ENCODE results near the gene SDK2. TPM values are rescaled to one million over a fixed set of nuclear protein-coding genes. Genes with fewer than 3 reads are reported as not detected.

SDK2 gene
- polyA plus RNA-seq, 1 of the 3 experiments (the other 2 are of a cell fraction), result 0.02 TPM

DNA sequence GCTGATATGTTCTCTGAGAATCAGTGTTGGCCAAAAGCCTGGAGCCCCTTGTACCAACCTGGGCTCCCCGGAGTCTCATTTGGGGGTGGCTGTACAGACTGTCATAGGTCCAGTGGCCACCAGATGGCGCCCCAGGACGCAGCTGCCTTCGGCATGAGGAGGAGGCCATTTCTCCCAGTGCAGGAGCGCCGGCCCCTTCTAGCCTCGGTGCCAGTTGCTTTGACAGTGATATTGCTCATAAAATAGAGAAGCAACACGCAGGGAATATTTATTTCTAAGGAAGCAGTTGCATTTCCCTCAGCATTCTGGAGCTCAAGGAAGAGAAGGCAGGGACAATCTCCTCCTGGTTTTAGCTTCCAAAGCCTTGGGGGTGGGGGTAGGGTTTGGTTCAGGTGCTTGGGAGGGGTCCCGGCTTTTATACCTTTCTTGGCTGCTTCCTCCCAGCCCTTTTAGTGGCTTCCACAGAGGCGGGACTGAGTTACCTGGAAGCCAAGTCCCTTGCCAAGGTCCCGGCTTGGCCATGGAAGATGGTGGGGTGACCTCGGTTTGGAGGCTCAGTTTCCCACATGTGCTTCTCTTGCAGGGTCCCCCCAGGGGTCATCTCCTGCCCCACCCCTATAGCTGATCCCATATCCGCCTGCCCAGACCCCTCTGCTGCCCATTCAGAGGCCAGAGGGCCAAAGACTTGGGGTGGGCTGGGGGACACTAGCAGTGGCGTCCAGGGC lies 214.6 kb downstream of the SDK2 start (continued):
- TF ChIP-seq IRF3 (IDR thresholded peaks at IDR 0.05; ENCODE audit: low read depth, low read length), result no peak; the same call in 1 of the 2 replicates

DNA sequence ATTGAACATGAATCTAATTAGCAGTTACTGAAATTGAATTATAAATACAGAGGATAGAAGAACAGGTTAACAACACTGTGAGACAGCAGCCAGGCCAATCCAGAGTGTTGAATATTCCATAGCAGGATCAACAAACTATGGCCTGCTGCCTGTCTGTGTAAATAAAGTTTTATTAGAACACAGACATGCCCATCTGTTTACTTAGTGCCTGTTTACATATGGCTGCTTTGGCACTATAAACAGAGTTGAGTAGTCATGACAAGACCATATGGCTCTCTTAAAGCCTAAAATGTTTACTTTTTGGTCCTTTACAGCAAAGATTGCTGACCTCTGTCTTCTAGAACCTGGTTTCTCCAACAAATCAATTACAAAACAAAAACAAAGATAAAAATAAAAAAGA lies 217.0 kb downstream of the SDK2 start:
- H3K4me2 ChIP-seq, result no peak overlapping the region
- no peaks in the 10 kb centered on the region for H3K27me3 ChIP-seq (ENCODE audit: insufficient read depth)
- no peaks in the 10 kb centered on the region for H3F3A ChIP-seq (replicated peaks; ENCODE audit: insufficient read depth)
- H3K9me3 ChIP-seq, result no peaks in the 10 kb centered on the region
- H4K20me1 ChIP-seq (ENCODE audit: insufficient read depth), result no peaks in the 10 kb centered on the region
- no peak overlapping the region for H3K27ac ChIP-seq (ENCODE audit: low read depth in 2 of 2, low read length in 1 of 2)
- H3K4me3 ChIP-seq (ENCODE audit: low read depth in 2 of 2, low read length in 1 of 2), result no peak overlapping the region
- no peaks in the 10 kb centered on the region for H3K9me2 ChIP-seq
- peaks cover 0 to 12% of the 10 kb centered on the region in 2 experiments; a peak in 1 of 4 replicates for H3K4me1 ChIP-seq (ENCODE audit: control insufficient read depth in 1 of 2, insufficient read depth in 2 of 2, low read depth in 1 of 2, low read length in 1 of 2)
- H3K9ac ChIP-seq, result no peak overlapping the region
- TF ChIP-seq CTCF (IDR thresholded peaks at IDR 0.05) (no peak), JUND (IDR thresholded peaks at IDR 0.05) (no peak), SMC3 (IDR thresholded peaks at IDR 0.05; ENCODE audit: low read depth, low read length) (no peak), TCF12 (IDR thresholded peaks at IDR 0.05) (no peak), YY1 (IDR thresholded peaks at IDR 0.05; ENCODE audit: low read depth) (no peak), SIN3A (IDR thresholded peaks at IDR 0.05; ENCODE audit: borderline replicate concordance, low read depth, low read length) (no peak), GABPA (IDR thresholded peaks at IDR 0.05; ENCODE audit: low read depth) (no peak), EZH2phosphoT487 (IDR thresholded peaks at IDR 0.05; ENCODE audit: borderline replicate concordance, low read depth) (no peak), FOXJ3 (CRISPR knock-in tag; IDR thresholded peaks at IDR 0.05) (no peak), FOXM1 (IDR thresholded peaks at IDR 0.05; ENCODE audit: low read depth) (no peak), NFIC (IDR thresholded peaks at IDR 0.05; ENCODE audit: borderline replicate concordance) (no peak), NRF1 (IDR thresholded peaks at IDR 0.05; ENCODE audit: low read depth, low read length) (no peak), USF2 (IDR thresholded peaks at IDR 0.05; ENCODE audit: borderline replicate concordance, low read depth, low read length) (no peak), EP300 (IDR thresholded peaks at IDR 0.05; ENCODE audit: borderline replicate concordance in 1 of 2, low read depth in 1 of 2, low read length in 1 of 2) (no peak), RAD21 (IDR thresholded peaks at IDR 0.05; ENCODE audit: low read length) (no peak), MEF2A (IDR thresholded peaks at IDR 0.05; ENCODE audit: borderline replicate concordance, low read depth) (no peak)
- TF ChIP-seq, protein P1, sequence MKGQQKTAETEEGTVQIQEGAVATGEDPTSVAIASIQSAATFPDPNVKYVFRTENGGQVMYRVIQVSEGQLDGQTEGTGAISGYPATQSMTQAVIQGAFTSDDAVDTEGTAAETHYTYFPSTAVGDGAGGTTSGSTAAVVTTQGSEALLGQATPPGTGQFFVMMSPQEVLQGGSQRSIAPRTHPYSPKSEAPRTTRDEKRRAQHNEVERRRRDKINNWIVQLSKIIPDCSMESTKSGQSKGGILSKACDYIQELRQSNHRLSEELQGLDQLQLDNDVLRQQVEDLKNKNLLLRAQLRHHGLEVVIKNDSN (IDR thresholded peaks at IDR 0.05; ENCODE audit: borderline replicate concordance, low read depth), result no peak
- TF ChIP-seq, protein P2, sequence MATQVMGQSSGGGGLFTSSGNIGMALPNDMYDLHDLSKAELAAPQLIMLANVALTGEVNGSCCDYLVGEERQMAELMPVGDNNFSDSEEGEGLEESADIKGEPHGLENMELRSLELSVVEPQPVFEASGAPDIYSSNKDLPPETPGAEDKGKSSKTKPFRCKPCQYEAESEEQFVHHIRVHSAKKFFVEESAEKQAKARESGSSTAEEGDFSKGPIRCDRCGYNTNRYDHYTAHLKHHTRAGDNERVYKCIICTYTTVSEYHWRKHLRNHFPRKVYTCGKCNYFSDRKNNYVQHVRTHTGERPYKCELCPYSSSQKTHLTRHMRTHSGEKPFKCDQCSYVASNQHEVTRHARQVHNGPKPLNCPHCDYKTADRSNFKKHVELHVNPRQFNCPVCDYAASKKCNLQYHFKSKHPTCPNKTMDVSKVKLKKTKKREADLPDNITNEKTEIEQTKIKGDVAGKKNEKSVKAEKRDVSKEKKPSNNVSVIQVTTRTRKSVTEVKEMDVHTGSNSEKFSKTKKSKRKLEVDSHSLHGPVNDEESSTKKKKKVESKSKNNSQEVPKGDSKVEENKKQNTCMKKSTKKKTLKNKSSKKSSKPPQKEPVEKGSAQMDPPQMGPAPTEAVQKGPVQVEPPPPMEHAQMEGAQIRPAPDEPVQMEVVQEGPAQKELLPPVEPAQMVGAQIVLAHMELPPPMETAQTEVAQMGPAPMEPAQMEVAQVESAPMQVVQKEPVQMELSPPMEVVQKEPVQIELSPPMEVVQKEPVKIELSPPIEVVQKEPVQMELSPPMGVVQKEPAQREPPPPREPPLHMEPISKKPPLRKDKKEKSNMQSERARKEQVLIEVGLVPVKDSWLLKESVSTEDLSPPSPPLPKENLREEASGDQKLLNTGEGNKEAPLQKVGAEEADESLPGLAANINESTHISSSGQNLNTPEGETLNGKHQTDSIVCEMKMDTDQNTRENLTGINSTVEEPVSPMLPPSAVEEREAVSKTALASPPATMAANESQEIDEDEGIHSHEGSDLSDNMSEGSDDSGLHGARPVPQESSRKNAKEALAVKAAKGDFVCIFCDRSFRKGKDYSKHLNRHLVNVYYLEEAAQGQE (IDR thresholded peaks at IDR 0.05; ENCODE audit: low read depth, low read length), result no peak
- TF ChIP-seq, protein P3, sequence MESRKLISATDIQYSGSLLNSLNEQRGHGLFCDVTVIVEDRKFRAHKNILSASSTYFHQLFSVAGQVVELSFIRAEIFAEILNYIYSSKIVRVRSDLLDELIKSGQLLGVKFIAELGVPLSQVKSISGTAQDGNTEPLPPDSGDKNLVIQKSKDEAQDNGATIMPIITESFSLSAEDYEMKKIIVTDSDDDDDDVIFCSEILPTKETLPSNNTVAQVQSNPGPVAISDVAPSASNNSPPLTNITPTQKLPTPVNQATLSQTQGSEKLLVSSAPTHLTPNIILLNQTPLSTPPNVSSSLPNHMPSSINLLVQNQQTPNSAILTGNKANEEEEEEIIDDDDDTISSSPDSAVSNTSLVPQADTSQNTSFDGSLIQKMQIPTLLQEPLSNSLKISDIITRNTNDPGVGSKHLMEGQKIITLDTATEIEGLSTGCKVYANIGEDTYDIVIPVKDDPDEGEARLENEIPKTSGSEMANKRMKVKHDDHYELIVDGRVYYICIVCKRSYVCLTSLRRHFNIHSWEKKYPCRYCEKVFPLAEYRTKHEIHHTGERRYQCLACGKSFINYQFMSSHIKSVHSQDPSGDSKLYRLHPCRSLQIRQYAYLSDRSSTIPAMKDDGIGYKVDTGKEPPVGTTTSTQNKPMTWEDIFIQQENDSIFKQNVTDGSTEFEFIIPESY (IDR thresholded peaks at IDR 0.05; ENCODE audit: borderline replicate concordance, low read depth), result no peak
- no peaks in the 10 kb centered on the region for H3K79me2 ChIP-seq (ENCODE audit: insufficient read depth)
- ChIA-PET POLR2A (no interaction called here), CTCF (interaction anchor here (0.7 to 8.7 kb wide), 11 partner anchors 17 to 772 kb away, joined by 3 to 118 read pairs (median 4); partner anchors contain the start of gene SDK2)
- no peaks in the 10 kb centered on the region for H3K36me3 ChIP-seq (replicated peaks in 1 of 2; ENCODE audit: control insufficient read depth in 1 of 2, insufficient read depth in 2 of 2, low read length in 1 of 2)
- DNase-seq, result no peak
- no peak overlapping the region; the same call in 1 of the 2 replicates for H2AFZ ChIP-seq (ENCODE audit: low read depth)
